DMS 273 treated with DMSO at 0.1 percent for 48 hours (cell line): ENCODE measurements around the gene SNCA.

Source experiments
- DNase-seq: peaks from one replicate; lab custom pipeline; 2025; lab: John Stamatoyannopoulos, UW

Gene SNCA

DNA sequence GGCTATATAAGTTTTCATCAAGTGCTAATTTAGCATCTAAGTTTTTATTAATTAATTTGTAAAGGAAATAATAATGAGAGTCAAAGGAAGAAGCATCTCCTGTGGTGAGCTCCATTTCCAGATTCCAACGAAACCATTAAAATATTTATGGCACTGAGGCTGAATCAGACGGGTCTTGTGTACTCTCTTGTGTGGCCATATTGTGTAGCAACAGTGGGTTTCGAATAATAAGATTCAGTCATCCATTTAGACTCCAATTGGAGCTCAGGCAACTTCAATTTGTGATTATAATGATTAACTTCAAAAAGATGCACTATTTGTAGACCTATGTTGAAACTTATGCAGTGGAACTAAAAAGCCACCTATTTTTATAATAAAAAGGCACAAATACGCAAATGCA, 82.4 kb downstream of the SNCA start:
- DNase-seq, result no peak

- DNase-seq, result no peak
Measured at GRCh38 chr4:89753601-89754066, 83.3 kb downstream of the SNCA start.

- DNase-seq, result no peak
Measured at GRCh38 chr4:89752932-89753598, 83.9 kb downstream of the SNCA start.

- no peak for DNase-seq
Measured at GRCh38 chr4:89751416-89751815, 85.5 kb downstream of the SNCA start.

- DNase-seq, result no peak
Measured at GRCh38 chr4:89746377-89746776, 90.6 kb downstream of the SNCA start.

DNA sequence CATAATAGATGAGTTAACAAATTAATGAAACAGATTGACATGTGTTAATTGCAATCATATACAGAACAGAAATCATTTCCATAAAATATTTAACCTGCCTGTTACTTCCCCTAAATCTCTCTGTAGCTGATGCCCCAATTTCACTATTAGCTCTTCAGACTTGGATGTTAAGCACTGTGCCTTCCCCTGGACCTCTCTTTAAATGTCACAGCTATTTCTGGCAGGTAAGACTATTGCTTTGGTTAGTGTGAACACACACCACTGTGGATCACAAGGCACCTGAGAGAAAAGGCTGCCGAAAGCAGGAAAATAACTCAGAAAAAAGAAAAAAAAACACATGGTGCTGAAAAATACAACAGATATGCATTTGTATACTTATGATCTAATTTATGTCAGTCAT, 91.3 kb downstream of the SNCA start:
- DNase-seq, result no peak

GRCh38 chr4:89744914-89745313, 92.0 kb downstream of the SNCA start:
- DNase-seq, result no peak

DNA sequence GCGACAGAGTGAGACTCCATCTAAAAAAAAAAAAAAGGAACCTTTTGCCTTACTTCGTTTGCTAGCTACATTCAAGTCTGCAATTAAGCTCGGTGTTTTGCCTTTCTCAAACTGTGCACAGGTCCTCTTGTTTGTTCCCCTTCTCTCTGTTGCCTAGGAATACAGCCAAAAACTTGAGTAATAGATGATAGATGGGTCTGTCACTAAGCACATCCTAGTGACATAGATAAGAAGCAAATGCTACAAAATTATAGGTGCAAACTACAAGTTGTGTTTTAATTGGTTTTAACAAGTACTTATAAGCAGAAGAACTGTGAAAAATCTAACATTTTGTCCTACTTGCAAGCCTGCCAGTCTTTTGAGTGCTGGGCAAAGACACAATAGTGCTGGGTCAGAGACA, 95.2 kb downstream of the SNCA start:
- DNase-seq, result no peak

DNA sequence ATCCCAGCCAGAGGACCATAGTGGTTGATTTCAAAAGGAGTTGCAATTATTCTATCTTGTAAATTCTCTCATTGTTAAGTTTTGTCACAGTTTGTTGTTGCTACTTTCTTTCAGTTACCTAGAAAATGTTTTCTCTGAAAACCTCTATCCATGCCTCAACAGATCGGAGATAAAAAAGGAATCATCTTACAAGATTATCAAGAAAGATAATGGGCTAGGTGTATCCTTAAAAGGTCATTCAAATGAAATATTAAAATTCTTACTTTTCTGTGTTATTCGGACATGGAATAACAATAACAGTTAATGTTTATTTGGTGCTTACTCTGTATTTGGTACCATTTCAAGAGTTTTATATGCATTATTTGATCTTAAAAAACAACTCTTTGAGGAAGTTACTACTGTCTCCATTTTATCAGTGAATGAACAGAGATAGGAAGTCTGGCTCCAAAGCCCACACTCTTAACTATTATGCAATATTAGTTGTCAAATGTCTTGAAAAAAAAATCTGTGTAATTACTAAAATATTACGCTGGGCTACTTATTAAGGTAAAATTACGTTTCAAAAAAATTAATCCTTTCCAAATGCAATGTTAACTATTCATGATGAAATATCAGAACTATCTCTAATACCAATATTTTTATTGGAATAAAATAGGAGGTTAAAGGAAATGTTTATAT, 97.5 kb downstream of the SNCA start:
- no peak for DNase-seq

GRCh38 chr4:89737888-89738287, 99.1 kb downstream of the SNCA start:
- DNase-seq, result peak; percentile 46

GRCh38 chr4:89733946-89734345, 103.0 kb downstream of the SNCA start:
- DNase-seq, result no peak

DNA sequence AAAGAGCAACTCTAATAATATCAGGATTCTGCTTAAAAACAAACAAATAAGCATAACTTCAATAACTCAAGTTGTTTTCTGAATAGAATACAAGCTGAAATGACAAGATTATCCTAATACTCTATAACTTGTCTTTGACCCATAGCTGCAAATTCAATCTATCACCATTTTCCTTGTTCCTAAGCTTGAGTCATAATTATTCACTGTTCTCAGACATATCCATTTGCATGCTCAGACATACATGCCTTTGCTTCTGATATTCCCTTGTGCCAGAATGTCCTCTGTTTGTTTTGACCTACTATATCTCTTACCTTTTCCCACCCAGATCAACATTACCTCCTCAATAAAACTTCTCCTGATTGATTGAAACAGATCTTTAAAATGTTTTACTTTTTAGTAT, 109.7 kb downstream of the SNCA start:
- DNase-seq, result no peak

- no peak for DNase-seq
Measured at GRCh38 chr4:89725268-89725667, 111.7 kb downstream of the SNCA start.

DNA sequence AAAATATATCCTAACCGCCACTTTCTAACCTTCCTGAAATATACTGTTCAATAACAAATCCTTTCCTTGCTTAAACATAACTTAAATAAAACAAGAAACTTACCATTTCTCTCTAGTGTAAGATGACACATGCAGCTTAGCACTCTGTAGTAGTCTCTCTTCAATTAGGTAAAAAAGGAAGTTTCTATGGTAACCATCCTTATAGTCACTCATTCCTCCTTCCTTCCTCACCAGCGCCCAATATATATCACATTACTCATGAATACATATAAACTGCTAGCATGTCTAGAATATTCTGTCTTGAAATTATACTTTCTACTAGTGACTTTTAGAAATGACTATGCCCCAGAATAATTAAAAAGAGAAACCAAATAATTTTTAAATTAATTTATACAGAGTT, 112.2 kb downstream of the SNCA start:
- no peak for DNase-seq

DNA sequence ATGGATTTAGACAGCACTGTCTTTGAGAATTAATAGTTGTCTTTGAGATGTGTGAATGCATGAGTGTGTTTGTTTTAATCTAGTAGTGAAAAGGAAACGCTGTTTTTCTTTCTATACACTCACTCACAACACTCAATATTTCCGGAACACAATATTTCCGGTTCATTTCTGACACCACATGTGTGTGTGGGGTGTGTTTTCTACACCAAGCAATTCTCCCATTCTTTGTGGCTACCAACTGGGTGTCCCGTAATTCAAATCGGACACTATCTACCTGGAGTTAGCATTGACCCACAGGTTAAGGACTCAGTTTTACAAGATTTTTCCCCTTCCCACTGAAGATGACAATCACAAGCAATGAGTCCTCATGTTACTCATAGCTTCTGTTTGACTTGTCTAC, 113.9 kb downstream of the SNCA start:
- no peak for DNase-seq

DNA sequence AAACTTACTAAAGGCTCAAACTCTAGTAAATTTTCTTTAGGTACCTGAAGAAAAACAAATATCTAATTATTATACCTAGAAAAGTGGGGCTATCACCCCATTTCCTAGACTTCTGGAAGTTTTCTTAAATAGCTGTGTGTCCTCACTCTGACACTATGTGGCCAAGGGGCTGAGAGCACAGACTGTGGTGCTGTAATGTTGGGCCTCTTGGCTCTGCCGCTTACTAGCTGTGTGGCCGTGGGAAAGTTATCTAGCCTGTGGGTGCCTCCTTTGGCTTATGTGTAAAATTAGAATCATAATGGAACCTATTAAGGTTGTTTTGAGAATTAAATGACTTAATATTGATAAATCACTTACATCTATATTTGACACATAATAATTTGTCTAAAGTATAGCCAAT, 114.4 kb downstream of the SNCA start:
- no peak for DNase-seq

- DNase-seq, result no peak
Measured at GRCh38 chr4:89720981-89721380, 116.0 kb downstream of the SNCA start.

GRCh38 chr4:89719536-89720090, 117.3 kb downstream of the SNCA start:
- no peak for DNase-seq

DNA sequence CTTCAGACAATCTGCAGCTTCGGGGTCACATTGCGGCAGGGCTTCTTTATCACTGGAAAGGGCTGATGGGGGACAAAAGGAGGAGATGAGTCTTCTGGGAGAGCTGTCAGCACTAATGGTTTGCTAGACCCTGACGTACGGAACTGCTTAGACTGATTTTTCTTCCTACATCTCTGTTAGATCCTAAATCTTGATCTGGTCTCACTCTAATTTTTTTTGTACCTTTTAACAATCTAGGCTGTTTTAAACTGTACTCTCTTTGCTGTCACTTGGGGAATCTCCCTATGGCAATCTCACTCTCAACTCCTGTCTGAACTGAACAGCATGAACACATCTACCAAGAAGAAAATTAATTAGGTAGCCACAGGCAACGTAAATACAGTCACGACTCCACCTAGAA, 120.1 kb downstream of the SNCA start:
- no peak for DNase-seq

DNA sequence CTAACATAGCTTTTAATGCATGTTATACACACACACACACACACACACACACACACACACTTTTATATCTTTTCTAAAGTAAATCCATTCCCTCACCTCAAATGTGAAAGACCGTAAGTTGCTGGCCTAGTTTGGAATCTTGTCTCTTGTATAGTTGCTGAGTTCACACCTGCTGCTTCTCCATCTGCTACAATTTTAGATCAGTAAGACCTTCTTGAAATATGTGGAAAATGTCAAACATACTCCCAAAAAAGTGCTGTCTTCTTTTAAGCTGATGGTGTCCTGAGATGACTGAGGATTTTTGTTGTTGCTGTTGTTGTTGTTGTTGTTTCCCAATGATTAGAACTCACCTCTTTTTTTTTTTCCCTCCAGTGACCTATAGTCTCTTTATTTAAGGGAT, 121.3 kb downstream of the SNCA start:
- no peak for DNase-seq

GRCh38 chr4:89712827-89713226, 124.1 kb downstream of the SNCA start:
- no peak for DNase-seq

GRCh38 chr4:89712141-89712540, 124.8 kb downstream of the SNCA start:
- no peak for DNase-seq

GRCh38 chr4:89708903-89709421, 128.0 kb downstream of the SNCA start:
- DNase-seq, result no peak
